OCI-LY3 (cell line): Measurements from ENCODE around the gene FLRT1.

Experiments used
- CTCF ChIP-seq: fragments of 200-600, 300-600 bp; sonication (generic); IDR thresholded peaks from 2 replicates; pipeline ENCODE4 v1.5.1; 2014; ENCODE audit warnings: antibody characterized with exemption, low read length, low read depth
- EZH2phosphoT487 ChIP-seq: fragments of 200-600 bp; shearing (Covaris generic); IDR thresholded peaks from 2 replicates; pipeline ENCODE4 v1.6.1; 2018; ENCODE audit warnings: antibody characterized with exemption, mixed run types, low read depth

GRCh38 chr11:64049509-64049908 is 13.8 kb downstream of the FLRT1 start:
- TF ChIP-seq CTCF (no peak), EZH2phosphoT487 (no peak)
